Neural cell (in vitro differentiated cells): ENCODE data around the gene EXD3. TPM values are rescaled to one million over a fixed set of nuclear protein-coding genes. Genes with fewer than 3 reads are reported as not detected.

Experiments used
- H2AFZ ChIP-seq: fragments of 200-600, 300-800 bp; sonication (generic), shearing (Covaris generic); 2 replicates; pipeline ENCODE4 v1.6.0; 2014; ENCODE audit warnings: low read depth, mild to moderate bottlenecking, antibody characterized with exemption, low read length, moderate library complexity
- H3F3A ChIP-seq: fragments of 200-600 bp; shearing (Covaris generic); 2 replicates; pipeline ENCODE4 v1.6.1; 2016; ENCODE audit warnings: mild to moderate bottlenecking, moderate library complexity, mixed read lengths, antibody characterized with exemption, low read length; ENCODE audit not compliant: insufficient read depth, poor library complexity, severe bottlenecking
- H3K27ac ChIP-seq: fragments of 200-600, 300-800 bp; sonication (generic), shearing (Covaris generic); 2 replicates; pipeline ENCODE4 v1.5.1; 2014; ENCODE audit warnings: mild to moderate bottlenecking, low read length, moderate library complexity
- H3K27me3 ChIP-seq: fragments of 300-800, 200-600 bp; sonication (generic), shearing (Covaris generic); 2 replicates; pipeline ENCODE4 v1.6.0; 2014; ENCODE audit warnings: mild to moderate bottlenecking, low read depth, low read length, moderate library complexity; ENCODE audit not compliant: insufficient read depth
- H3K36me3 ChIP-seq: fragments of 300-800, 200-600 bp; sonication (generic), shearing (Covaris generic); 2 replicates; pipeline ENCODE4 v1.5.1; 2014; ENCODE audit warnings: mild to moderate bottlenecking, antibody characterized with exemption, low read length, moderate library complexity; ENCODE audit not compliant: insufficient read depth
- H3K4me2 ChIP-seq: fragments of 300-800, 200-600 bp; sonication (generic), shearing (Covaris generic); 2 replicates; pipeline ENCODE4 v1.6.0; 2014; ENCODE audit warnings: mild to moderate bottlenecking, low read length
- H3K4me3 ChIP-seq: fragments of 300-800, 200-600 bp; sonication (generic), shearing (Covaris generic); 2 replicates; pipeline ENCODE4 v1.5.1; 2014; ENCODE audit warnings: mild to moderate bottlenecking, low read length, moderate library complexity
- H3K79me2 ChIP-seq: fragments of 200-600 bp; shearing (Covaris generic); replicated peaks from 2 replicates; pipeline ENCODE4 v1.6.0; 2014; ENCODE audit warnings: mild to moderate bottlenecking, low read length, moderate library complexity; ENCODE audit not compliant: insufficient read depth
- H3K9ac ChIP-seq: fragments of 300-800, 200-600 bp; sonication (generic), shearing (Covaris generic); 2 replicates; pipeline ENCODE4 v1.6.1; 2016; ENCODE audit warnings: mild to moderate bottlenecking, low read length, mixed read lengths
- H3K9me2 ChIP-seq: fragments of 200-600 bp; shearing (Covaris generic); 2 replicates; pipeline ENCODE4 v1.6.1; 2016; ENCODE audit warnings: mild to moderate bottlenecking, low read length, mixed read lengths; ENCODE audit not compliant: insufficient read depth
- H3K9me3 ChIP-seq: fragments of 200-600, 300-800 bp; sonication (generic), shearing (Covaris generic); 2 replicates; pipeline ENCODE4 v1.6.1; 2016; ENCODE audit warnings: mild to moderate bottlenecking, mixed run types, low read length, moderate library complexity, mixed read lengths
- H4K20me1 ChIP-seq: fragments of 200-600 bp; shearing (Covaris generic); 2 replicates; pipeline ENCODE4 v1.6.1; 2016; ENCODE audit warnings: mild to moderate bottlenecking, mixed run types; ENCODE audit not compliant: insufficient read depth
- EP300 ChIP-seq: fragments of 450-650 bp; conservative IDR thresholded peaks from 2 replicates; pipeline ENCODE4 v1.6.1; 2014; ENCODE audit warnings: antibody characterized with exemption, mild to moderate bottlenecking, moderate library complexity; ENCODE audit not compliant: poor library complexity, severe bottlenecking
- EZH2 ChIP-seq: fragments of 200-600, 300-800 bp; shearing (Covaris generic), sonication (generic); IDR thresholded peaks from 2 replicates; pipeline ENCODE4 v1.6.1; 2014; ENCODE audit warnings: antibody characterized with exemption, low read length, borderline replicate concordance, mild to moderate bottlenecking; ENCODE audit not compliant: insufficient read depth, poor library complexity, severe bottlenecking
- MXI1 ChIP-seq: fragments of 450-650 bp; conservative IDR thresholded peaks from 2 replicates; pipeline ENCODE4 v1.6.1; 2014; ENCODE audit warnings: antibody characterized with exemption, mild to moderate bottlenecking; ENCODE audit not compliant: poor library complexity, severe bottlenecking
- POLR2AphosphoS5 ChIP-seq: IDR thresholded peaks from 2 replicates; pipeline ENCODE4 v1.6.1; 2012
- RAD21 ChIP-seq: fragments of 450-650 bp; conservative IDR thresholded peaks from 2 replicates; pipeline ENCODE4 v1.6.1; 2014; ENCODE audit warnings: antibody characterized with exemption, mild to moderate bottlenecking, moderate library complexity
- SMC3 ChIP-seq: fragments of 450-650 bp; conservative IDR thresholded peaks from 2 replicates; pipeline ENCODE4 v1.6.1; 2014; ENCODE audit warnings: antibody characterized with exemption, mild to moderate bottlenecking, moderate library complexity; ENCODE audit not compliant: poor library complexity
- TAF1 ChIP-seq: IDR thresholded peaks from 2 replicates; pipeline ENCODE4 v1.6.1; 2012; ENCODE audit warnings: low read depth
- polyA plus RNA-seq: library from polyadenylated mRNA; depleted of rRNA; stranded (reverse); fragments of >200 nt; gene quantifications from 2 replicates; pipeline ENCODE4 v1.2.3, GENCODE V29; 2014
- TF ChIP-seq, protein P1 (sequence below): fragments of 450-650 bp; IDR thresholded peaks from 2 replicates; pipeline ENCODE4 v1.5.1; 2014; ENCODE audit warnings: antibody characterized with exemption, mild to moderate bottlenecking, moderate library complexity; ENCODE audit not compliant: poor library complexity, severe bottlenecking
- TF ChIP-seq, protein P2 (sequence below): IDR thresholded peaks from 2 replicates; pipeline ENCODE4 v1.6.1; 2012; ENCODE audit warnings: borderline replicate concordance

The EXD3 gene
- polyA plus RNA-seq, 1 donor from 2014 or later: 32.9 TPM

DNA sequence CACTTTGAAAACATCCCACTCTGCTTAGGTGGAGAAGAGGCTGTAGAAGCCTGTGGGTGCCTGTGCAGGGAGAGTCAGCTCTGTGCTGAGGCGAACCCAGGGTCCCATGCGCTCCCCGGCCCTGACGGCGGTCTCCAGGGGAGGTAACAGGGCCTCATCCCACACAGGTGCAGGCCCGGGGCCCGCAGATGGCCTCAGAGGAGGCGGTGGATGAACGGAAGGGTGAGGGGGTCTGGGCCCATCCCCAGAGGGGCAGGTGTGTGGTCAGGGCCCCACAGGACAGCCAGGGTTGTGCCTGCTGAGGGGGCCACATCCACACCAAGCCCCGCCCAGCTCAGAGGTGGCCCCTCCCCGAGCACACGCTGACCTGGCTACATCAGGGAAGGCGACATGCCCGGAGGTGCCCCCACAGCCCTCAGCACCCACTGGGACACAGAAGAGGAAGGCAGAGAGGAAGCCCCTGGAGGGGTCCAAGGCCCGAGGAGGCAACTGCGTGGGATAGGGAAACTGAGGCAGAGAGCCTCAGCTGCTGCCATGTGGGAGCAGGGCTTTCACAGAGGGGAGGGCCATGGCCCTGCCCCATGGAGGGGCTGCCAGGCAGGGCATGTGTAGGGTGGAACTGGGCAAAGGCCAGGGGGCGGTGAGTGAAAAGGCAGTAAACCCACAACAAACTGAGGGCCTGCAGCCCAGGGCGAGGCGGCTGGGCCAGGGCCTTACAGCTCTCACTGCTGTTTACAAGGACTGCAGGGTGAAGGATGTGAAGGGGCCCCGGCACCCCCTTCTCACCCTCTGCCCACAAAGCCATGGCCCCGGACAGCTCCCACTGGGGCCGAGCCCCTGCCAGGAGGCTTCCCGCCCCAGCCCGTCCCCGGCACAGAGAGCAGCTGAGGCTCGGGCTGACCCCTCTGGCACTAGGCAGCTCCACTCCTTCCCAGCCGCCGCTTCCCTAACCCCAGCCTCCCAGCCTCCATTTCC is 29.5 kb downstream of the EXD3 start:
- H2AFZ ChIP-seq: no peak overlapping the region

DNA sequence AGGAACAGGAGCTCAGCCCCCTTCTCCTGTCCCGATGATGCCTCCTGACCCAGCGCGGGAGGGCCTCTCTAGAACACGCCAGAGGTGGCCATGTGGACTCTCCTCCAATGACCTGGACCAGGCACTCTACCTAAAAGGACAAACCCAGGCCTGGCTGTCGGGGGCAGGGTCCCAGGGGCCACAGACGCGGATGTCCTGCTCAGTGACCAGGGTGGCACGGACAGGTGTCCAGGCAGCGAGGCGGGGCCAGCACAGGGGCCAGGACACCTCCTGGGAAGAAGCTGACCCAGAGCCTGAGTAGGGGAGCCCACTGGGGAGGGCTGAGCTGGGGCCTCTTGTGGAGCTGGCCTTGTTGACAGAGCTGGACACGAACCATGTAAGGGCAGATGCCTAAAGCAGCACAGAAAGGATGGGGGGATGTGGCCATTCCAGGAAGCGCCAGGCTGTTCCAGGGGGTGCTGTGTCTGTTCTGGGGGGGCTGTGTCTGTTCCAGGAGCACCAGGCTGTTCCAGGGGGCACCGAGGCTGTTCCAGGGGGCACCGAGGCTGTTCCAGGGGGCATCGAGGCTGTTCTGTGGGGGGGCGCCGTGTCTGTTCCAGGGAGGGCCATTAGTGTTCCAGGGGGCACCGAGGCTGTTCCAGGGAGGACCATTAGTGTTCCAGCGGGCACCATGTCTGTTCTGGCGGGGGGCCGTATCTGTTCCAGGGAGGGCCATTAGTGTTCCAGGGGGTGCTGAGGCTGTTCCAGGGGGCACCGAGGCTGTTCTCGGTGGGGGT is 30.5 kb downstream of the EXD3 start:
- no peaks in the 10 kb centered on the region for H3K9me3 ChIP-seq
- no peaks in the 10 kb centered on the region for H3K79me2 ChIP-seq
- H3K4me2 ChIP-seq: no peak overlapping the region
- no peak overlapping the region for H2AFZ ChIP-seq
- no peaks in the 10 kb centered on the region for H4K20me1 ChIP-seq
- H3K9me2 ChIP-seq: no peaks in the 10 kb centered on the region
- H3K27me3 ChIP-seq: no peaks in the 10 kb centered on the region
- H3K27ac ChIP-seq: no peak overlapping the region
- no peaks in the 10 kb centered on the region for H3F3A ChIP-seq
- no peaks in the 10 kb centered on the region for H3K36me3 ChIP-seq
- H3K9ac ChIP-seq: no peak overlapping the region
- no peak overlapping the region for H3K4me3 ChIP-seq
- TF ChIP-seq EZH2: no peak
- no peak for TF ChIP-seq SMC3
- no peak for TF ChIP-seq MXI1
- TF ChIP-seq RAD21: no peak
- TF ChIP-seq POLR2AphosphoS5: no peak
- TF ChIP-seq EP300: no peak
- TF ChIP-seq TAF1: no peak
- TF ChIP-seq, protein P1, sequence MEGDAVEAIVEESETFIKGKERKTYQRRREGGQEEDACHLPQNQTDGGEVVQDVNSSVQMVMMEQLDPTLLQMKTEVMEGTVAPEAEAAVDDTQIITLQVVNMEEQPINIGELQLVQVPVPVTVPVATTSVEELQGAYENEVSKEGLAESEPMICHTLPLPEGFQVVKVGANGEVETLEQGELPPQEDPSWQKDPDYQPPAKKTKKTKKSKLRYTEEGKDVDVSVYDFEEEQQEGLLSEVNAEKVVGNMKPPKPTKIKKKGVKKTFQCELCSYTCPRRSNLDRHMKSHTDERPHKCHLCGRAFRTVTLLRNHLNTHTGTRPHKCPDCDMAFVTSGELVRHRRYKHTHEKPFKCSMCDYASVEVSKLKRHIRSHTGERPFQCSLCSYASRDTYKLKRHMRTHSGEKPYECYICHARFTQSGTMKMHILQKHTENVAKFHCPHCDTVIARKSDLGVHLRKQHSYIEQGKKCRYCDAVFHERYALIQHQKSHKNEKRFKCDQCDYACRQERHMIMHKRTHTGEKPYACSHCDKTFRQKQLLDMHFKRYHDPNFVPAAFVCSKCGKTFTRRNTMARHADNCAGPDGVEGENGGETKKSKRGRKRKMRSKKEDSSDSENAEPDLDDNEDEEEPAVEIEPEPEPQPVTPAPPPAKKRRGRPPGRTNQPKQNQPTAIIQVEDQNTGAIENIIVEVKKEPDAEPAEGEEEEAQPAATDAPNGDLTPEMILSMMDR: no peak

More for the DNA sequence above, 29.5 kb downstream of the EXD3 start:
- Histone ChIP-seq H3K36me3 (no peaks in the 10 kb centered on the region), H3K4me2 (no peak overlapping the region), H3K9ac (no peak overlapping the region), H3K27me3 (no peaks in the 10 kb centered on the region), H3F3A (no peaks in the 10 kb centered on the region), H3K27ac (no peak overlapping the region), H3K4me3 (no peak overlapping the region), H3K79me2 (no peaks in the 10 kb centered on the region), H3K9me2 (no peaks in the 10 kb centered on the region), H3K9me3 (no peaks in the 10 kb centered on the region), H4K20me1 (no peaks in the 10 kb centered on the region)
- TF ChIP-seq EP300 (no peak), TAF1 (no peak), POLR2AphosphoS5 (no peak), MXI1 (no peak), RAD21 (no peak), EZH2 (no peak), SMC3 (no peak)
- TF ChIP-seq, protein P1: no peak
- TF ChIP-seq, protein P2, sequence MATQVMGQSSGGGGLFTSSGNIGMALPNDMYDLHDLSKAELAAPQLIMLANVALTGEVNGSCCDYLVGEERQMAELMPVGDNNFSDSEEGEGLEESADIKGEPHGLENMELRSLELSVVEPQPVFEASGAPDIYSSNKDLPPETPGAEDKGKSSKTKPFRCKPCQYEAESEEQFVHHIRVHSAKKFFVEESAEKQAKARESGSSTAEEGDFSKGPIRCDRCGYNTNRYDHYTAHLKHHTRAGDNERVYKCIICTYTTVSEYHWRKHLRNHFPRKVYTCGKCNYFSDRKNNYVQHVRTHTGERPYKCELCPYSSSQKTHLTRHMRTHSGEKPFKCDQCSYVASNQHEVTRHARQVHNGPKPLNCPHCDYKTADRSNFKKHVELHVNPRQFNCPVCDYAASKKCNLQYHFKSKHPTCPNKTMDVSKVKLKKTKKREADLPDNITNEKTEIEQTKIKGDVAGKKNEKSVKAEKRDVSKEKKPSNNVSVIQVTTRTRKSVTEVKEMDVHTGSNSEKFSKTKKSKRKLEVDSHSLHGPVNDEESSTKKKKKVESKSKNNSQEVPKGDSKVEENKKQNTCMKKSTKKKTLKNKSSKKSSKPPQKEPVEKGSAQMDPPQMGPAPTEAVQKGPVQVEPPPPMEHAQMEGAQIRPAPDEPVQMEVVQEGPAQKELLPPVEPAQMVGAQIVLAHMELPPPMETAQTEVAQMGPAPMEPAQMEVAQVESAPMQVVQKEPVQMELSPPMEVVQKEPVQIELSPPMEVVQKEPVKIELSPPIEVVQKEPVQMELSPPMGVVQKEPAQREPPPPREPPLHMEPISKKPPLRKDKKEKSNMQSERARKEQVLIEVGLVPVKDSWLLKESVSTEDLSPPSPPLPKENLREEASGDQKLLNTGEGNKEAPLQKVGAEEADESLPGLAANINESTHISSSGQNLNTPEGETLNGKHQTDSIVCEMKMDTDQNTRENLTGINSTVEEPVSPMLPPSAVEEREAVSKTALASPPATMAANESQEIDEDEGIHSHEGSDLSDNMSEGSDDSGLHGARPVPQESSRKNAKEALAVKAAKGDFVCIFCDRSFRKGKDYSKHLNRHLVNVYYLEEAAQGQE: no peak
